Kidney glomerular epithelial cell (primary cell): Measurements from ENCODE around the gene ZBTB43.
A peak's percentile ranks its signal among the peaks of the same experiment; 100 is the strongest.

Experiments used
- DNase-seq: peaks from one replicate; lab custom pipeline; 2025; lab: John Stamatoyannopoulos, UW

The ZBTB43 gene

DNA sequence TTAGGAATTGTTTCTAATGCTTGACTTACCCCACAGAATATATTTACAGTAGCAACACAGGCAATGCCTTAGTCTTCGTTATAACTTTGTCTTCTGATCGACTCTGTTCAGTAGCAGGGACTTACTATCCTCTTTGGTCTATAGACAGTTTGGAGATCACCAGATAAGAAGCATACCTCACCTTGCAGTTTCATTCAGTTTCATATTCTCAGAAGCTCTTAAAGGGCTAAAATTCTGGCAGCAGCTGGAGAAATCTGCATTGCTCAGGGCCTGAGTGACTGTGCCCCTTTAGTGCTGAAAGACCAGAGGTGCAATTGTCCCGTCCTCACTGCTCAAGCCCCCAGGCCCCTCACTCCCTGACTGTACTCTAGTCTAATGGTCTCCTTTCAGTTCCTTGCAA is 26.0 kb downstream of the ZBTB43 start:
- no peak for DNase-seq

DNA sequence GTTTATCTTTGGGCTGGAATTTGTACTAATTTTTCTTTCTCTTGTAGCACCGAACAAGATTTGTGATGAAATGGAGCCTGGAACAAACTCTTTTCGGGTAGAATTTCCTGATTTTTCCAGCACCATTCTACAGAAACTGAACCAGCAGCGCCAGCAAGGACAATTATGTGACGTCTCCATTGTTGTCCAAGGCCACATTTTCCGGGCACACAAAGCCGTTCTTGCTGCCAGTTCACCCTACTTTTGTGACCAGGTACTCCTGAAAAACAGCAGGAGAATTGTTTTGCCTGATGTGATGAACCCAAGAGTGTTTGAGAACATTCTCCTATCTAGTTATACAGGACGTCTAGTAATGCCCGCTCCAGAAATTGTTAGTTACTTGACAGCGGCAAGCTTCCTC is 27.6 kb downstream of the ZBTB43 start:
- no peak for DNase-seq

DNA sequence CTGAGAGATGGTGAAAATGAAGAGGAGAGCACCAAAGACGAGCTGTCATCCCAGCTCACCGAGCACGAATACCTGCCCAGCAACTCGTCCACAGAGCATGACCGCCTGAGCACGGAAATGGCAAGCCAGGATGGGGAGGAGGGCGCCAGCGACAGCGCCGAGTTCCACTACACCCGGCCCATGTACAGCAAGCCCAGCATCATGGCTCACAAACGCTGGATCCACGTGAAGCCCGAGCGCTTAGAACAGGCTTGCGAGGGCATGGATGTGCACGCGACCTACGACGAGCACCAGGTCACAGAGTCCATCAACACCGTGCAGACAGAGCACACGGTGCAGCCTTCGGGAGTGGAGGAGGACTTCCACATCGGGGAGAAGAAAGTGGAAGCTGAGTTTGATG is 28.2 kb downstream of the ZBTB43 start:
- DNase-seq: no peak

DNA sequence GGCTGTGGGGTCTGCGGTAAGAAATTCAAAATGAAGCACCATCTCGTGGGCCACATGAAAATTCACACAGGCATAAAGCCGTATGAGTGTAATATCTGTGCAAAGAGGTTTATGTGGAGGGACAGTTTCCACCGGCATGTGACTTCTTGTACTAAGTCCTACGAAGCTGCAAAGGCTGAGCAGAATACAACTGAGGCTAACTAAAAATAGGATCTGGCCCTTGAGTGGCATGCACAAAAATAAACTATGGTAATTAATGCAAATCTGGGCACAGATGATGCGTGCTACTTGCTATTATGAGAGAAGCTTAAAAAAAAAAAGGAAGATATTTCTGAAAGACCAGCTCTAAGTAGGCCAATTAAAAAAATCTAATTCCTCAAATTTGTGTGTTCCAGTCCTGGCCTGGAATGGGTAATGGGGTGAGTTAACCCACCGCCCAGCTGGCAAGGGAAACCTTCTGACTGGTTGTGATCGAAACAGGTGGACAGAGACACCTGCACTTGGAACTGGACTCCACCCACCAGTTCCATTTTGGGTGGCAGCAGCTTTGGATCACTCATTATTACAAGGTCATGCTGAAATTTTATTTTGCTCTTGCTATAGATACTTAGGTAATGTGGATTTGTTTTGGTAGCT is 29.0 kb downstream of the ZBTB43 start:
- DNase-seq: no peak

DNA sequence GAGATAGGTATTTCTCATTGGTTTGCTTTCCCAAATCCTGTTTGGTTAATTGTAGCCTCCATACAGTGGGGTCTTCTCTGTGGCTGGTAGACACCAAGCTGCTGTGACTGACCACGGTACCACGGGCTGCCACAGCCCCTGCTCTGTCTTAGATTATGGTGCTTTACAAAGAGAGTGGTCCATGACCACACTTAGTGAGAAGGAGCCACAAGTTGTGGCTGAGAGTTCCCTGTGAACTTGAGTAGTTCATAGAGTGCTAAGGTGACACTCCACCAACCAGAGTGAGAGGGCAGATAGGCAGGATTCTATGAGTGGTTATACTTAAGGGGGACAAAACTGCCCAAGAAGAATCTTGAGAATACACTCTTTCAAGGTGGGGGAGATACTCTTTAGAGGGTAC is 29.8 kb downstream of the ZBTB43 start:
- DNase-seq: no peak

DNA sequence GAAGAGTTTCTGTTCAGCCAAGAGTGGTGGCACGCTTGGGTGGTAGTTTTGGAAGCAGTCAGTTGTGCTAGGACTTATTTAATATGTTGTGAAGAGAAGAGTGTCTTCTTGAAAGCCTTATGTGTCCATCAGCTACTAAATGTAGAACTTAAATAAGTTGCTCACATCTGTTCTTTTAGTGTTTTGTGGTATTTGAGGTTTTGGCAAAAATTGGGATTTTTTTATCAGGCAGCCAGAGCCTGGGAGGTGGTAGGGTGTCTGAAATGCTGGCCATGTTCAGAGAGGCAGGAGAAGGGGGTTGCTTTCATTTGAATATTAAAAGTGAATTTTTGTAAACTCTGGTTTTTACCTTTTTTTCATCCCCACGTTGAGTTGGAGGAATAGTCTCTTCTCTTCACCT is 31.4 kb downstream of the ZBTB43 start:
- no peak for DNase-seq

DNA sequence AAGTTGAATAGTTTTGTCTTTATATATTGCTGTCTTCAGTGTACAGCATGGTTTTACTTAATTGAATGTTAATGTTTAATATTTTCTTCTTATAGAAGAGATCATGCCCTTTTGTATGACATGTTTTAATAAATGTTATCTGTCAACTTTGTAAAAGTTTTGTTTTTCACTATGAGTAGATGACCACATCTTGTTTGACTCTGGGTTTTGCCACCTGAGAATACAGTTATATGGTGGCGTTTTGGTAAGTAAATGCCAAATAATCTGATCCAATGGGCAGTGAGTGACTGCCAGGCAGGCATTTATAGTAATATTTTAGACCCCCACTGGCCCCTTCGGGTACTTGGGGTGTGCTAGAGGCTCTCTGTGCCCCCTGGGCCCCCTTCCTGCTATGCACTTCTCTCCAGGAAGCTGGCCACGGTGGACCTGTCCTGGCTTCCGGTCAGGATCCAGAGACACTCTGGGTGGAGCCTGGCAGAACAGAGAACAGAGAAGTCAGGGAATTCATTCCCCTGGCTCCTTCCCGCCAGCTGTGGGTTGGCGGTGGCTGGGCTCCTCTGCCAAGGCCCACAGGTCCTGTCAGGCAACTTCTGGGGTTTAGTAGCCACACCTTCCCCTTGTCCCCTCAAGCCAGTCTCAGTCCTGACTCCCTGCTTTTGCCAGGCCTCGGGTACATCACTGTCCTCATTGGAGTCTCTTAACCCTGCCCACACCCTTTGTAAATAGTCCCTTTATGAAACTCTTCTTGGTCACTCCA is 33.4 kb downstream of the ZBTB43 start:
- no peak for DNase-seq

DNA sequence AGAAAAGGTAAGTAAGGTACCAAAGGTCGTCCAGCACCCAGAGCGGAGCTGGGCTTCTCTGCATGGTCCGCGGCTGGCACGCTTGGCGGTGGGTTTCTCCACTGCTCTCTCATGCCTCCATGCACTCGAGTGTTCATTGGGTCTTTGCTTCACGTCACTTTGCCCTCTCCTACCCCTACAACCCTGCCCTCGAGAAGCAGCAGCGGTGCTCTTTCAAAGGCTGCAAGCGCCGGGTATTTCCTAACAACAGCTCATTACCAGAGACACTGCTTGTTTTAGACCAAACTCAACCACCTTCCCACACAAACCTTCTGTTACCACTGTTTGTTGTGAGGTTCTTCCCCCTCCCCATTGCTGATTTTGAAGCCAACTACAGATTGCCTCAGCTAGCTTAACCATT is 34.1 kb downstream of the ZBTB43 start:
- no peak for DNase-seq

DNA sequence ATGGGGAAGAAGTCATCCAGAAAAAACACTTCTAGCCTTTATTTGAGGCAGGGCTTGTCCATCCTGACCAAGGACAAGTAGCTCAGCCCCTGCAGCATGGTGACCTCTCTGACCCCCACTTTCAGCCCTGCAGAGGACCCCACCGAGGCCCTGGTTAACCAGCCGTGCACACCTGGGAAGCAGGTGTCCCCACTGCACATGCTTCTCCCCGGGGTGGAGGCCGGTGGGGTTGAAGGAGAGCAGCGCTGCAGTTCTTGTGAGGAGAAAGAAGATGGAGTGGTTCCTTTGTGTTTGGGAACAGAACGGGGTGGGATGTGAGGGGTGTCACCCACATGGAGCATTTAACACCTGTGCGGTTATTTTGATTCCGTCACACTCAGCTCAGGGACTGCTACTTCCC is 34.5 kb downstream of the ZBTB43 start:
- no peak for DNase-seq

DNA sequence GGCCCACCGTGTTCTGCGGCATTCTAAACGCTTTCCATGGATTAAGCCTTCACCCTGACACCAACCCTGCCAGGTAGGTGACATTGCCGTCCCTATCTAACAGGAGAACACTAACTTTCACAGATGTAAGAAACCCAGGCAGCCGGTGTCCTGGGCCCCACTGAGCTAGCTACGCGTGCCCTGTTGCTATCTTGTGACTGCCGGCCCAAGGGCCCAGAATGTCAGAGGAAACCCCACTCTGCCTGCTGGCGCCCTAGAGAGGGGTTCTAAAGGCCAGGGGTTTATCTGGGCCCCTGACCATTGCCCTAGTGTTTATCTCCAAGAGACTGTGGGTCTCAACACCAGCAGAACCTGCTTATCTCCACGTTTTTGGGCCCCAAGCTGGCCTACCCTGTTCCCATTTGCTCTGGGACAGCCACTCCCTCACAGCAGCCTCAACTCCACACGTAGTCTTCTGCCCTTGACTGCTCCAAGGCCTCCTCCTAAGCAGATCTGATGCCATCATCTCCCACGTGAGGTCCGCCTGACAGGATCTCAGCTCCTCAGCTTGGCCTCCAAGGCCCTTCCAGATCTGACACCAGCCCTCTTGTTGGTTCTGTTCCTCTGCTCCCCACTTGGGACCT is 37.5 kb downstream of the ZBTB43 start:
- no peak for DNase-seq

DNA sequence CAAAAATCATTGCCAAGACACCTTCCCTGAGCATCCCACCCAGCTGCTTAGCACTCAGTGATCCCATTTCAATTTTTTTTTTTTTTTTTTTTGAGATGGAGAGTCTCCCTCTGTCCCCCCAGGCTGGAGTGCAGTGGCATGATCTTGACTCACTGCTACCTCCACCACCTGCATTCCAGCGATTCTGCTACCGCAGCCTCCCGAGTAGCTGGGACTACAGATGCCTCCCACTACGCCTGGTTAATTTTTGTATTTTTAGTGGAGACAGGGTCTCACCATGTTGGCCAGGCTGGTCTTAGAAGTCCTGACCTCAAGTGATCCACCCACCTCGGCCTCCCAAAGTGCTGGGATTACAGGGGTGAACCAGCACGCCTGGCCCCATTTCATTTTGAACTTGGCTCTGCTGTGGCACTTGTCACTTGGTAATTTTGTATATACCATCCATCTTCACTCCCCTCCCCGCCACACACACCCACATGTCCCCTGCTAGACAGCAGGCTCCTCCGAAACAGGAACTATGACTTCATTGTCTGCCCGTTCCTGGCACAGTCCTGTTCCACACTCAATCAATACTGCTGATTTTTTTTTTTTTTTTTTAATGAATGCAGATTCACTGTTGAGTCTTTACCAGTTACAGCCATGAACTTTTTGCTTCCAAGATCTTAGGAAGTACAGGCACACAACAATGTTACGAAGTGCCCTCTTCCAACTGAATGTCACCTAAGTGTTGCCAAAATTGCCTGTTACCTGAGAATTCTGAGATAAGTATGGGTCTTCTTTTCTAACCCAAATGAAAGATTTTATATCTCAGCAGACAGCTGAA is 38.3 kb downstream of the ZBTB43 start:
- DNase-seq: peak; percentile 41

DNA sequence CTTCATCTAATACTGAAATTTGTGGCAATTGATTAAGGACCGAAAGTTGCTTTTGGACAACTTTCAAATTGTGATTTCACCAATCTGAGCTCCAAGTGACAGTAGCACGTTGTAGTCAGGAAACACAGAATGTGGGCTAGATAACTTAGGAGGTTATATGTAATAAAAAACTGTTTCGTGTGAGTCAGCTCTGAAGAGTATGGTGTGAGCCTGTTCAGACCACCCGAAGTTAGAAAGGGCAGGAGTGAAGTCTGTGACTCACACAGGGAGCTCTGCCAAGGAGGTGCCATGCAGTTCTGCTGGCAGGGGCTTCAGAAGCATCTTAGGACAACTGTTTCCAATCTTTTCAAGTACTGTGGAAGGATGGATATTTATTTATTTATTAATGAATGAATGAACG is 39.2 kb downstream of the ZBTB43 start:
- DNase-seq: peak; percentile 71

DNA sequence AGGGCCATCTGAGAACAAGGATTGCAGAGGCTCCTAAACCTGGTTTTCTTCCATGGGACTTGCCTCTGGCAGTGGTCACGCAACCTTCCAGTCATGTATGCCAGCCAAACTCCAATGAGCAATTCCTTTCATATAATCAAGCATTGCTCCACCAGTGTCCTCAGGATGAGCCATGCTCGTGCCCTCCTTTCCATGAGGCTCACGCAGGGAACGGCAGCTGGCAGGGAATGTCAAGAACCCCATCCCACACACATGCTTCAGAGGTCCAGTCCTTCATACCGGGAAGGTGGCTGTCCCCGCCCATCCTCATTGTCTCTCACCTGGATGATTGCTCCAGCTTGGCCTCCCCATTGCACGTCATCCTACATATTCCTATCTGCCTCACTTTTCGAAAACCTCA is 42.2 kb downstream of the ZBTB43 start:
- DNase-seq: no peak

DNA sequence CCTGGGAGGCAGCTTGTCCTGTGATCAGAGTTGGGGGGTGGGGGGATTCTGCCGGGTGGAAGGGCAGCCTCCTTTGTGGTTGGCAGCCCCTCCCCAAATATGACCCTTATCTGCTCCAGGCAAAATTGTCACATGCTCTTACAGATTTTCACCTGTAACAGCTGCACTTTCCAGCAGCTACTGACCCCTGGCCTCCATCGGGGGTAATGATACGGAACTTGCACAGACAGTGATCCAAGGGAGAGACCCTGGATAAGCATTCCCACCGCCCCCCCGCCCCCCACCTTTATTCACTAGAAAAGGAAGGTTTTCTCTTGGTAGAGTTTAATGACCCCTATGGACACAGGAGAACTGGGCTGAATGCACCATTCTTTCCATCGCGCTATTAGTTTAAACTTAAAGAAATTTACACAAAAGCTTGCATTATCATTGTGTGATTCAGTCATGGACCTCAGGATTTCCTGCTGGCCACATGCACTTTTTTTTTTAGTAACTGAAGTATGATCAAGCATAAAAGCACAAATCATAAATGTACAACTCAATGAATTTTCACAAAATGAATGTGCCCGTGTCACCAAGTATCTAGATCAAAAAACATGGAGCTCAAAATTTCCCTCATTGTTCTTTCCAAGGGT is 44.9 kb downstream of the ZBTB43 start:
- DNase-seq: no peak

DNA sequence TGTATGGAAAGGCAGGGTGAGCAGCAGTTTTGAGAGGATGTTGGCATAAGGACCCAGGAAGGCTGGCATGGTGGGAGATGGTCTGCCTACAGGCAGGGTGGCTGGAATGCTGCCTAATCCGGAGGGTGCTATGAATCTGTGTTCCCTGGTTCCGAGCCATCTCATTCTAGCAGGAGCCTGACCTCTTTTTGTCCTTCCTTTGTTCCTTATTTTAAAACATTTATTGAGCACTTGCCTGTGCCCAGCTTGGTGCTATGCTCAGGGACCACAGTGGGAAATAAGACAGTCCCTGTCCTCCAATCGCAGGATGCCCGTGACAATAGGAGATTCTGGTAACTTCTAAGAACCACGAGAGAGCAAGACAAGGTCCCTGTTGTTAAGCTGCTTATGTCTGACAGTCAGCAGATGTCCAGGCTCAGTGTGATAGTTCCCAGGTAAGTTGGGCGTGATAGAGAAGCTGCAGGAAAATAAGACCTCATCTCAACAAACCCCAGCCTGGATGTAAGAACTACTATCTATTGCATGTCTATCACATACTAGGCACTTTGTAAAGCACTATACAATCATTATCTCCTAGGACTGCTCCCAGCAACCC is 46.5 kb downstream of the ZBTB43 start:
- no peak for DNase-seq

DNA sequence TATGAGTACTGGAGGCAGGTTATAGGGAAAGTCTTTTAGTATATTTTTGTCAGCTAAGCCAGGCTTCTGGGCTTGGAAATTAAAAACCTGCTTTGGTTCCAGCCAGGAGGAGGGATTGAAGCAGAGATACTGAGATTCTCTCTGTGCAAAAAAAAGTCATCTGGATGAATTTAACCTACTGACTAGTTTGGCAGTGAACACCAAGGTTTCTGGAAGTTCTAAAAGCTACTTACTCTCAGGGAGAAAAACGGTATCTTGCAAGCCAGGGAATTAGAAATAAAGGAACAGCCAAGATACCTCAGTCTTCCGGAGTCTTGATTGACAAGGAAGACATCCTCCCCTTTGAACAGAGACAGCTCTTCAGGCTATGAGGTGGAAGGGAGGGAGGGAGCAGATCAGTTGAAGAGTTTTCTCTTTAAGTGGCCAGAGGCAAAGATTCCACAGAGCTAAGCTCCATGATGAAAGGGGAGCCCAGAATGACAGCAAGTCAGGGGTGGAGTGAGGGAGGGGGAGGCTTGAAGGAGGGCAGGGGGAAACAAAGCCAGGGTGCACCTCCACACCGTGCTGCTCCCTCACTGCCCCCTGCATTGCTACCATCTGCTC is 47.3 kb downstream of the ZBTB43 start:
- DNase-seq: no peak

DNA sequence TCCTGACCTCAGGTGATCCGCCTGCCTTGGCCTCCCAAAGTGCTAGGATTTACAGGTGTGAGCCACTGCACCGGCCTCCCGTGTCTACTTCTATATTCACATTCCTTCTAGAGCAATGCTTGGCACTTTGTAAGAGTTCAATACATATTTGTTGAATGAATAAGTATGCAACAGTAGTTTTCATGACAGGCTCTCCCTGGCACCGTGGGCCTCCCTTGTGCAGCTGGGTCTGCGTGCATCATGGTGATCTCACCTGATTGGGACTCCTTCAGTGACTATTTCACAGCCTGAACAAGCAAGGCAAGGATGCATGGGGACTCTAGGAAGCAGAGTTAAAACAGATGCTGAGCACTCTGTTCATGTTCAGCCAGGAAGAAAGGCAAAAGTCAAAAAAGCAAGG is 48.8 kb downstream of the ZBTB43 start:
- peak; percentile 32 for DNase-seq

DNA sequence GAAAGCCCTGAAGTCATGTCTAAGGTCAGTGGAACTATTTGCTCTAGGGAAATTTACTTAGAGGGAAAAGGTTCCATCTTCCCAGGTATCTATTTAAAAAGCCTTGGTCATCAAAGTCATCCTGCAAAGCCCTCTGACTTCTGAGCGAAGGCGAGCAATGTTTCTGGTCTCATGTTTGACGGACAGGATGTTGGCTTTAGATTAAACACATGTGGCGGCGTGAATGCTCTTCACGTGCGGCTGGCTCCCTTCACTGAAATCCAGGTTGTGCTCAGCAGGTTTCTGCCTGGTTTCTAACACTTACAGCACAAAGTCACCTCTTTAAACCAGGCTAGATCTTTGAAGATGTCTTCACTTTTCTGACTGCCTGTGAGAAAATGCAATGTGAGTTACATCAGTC is 49.9 kb downstream of the ZBTB43 start:
- no peak for DNase-seq

DNA sequence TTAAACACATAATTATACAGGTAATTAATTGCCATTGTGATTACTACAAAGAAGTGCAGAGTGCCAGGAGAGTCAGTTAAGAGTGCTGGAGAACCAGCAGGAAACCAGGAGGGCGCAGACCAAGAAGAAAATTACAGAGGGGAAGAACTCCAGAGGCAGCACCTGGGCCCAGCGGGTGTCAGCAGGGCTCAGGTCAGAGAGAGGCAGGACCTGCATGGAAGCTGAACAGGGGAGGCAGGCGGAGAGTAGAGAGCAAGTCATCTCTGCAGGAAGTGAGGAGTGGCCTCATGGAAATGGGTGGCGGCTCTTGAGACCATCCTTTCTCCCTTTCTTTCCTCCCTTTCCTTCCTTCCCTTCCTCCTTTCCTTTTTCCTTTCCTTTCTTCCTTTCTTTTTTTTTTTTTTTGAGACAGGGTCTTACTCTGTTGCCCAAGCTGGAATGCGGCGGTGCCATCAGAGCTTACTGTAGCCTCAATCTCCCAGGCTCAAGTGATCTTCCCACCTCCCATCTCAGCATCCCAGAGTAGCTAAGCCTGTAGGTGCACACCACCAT is 51.6 kb downstream of the ZBTB43 start:
- DNase-seq: no peak

DNA sequence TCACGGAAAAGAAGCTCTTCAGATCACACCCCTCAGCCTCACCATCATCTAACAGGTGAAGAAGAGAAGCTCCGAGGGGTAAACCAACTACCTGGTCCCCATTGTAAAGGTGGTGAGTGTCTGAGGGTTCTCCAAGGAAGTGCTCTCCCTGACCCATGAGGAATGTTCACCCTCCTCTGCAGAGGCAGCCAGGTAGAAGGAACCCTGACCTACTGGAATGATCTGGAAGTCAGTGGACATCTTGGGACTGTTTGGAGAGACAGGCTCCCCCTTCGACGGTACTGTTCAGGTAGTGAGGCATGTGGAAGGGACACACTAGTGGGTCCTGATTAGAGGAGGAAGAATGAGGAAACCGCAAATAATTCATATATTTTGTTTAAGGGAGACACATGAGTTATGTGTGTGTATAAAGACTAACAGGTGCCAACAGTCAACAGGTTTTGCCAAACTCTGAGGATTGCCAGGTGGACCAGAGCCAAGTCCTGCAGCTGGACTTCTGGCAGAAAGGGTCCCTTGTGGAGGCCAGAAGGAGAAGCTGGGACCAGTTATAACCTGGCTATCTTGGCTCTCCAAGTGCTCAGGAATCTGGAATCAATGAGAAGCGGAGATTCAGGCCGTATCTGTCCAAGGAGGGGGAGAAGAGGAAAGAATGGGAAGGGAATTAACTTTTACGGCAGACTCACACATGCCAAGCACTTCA is 52.6 kb downstream of the ZBTB43 start:
- DNase-seq: no peak
